ENCODE measurements around the gene GAGE12J. TPM values are rescaled to one million over a fixed set of nuclear protein-coding genes. Genes with fewer than 3 reads are reported as not detected.
"Not testable (repeated sequence)": the region's sequence is repeated elsewhere in the genome, so short reads cannot be mapped to it uniquely, and the experiment has no call there.

The GAGE12J gene
- total RNA-seq, 4 donors from 2014 or later = not detected

- TF ChIP-seq CTCF (IDR thresholded peaks at IDR 0.05) = no peak
- ATAC-seq (ENCODE audit: low FRiP score) (no peak), DNase-seq (ENCODE audit: low spot score) (no peak)
These were observed 29.2 kb upstream of the GAGE12J start for GRCh38 chrX:49292400-49293362.

DNA sequence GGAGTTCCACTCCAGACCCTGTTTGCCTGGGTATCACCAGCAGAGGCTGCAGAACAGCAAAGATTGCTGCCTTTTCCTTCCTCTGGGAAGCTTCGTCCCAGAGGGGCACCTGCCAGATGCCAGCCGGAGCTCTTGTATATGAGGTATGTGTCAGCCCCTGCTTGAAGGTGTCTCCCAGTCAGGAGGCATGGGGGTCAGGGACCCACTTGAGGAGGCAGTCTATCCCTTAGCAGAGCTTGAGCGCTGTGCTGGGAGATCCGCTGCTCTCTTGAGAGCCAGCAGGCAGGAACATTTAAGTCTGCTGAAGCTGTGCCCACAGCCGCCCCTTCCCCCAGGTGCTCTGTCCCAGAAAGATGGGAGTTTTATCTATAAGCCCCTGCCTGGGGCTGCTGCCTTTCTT lies 22.5 kb upstream of the GAGE12J start:
- ATAC-seq (ENCODE audit: low FRiP score) = not testable (repeated sequence)

GRCh38 chrX:49300703-49301102 lies 21.1 kb upstream of the GAGE12J start:
- ATAC-seq (ENCODE audit: low FRiP score) (no peak), DNase-seq (ENCODE audit: low spot score) (no peak)
- TF ChIP-seq CTCF (IDR thresholded peaks at IDR 0.05) = no peak

More for the DNA sequence above, 22.5 kb upstream of the GAGE12J start:
- DNase-seq (ENCODE audit: low spot score) = not testable (repeated sequence)

GRCh38 chrX:49303346-49303745 lies 18.5 kb upstream of the GAGE12J start, which contains the start of gene GAGE10:
GAGE10 (plus strand) TSS chrX:49303646; CDS start chrX:49304860, 1,214 bp downstream.
- ATAC-seq (ENCODE audit: low FRiP score) = peak; percentile 19
- TF ChIP-seq CTCF (IDR thresholded peaks at IDR 0.05) = no peak
- no peak for DNase-seq (ENCODE audit: low spot score)

DNA sequence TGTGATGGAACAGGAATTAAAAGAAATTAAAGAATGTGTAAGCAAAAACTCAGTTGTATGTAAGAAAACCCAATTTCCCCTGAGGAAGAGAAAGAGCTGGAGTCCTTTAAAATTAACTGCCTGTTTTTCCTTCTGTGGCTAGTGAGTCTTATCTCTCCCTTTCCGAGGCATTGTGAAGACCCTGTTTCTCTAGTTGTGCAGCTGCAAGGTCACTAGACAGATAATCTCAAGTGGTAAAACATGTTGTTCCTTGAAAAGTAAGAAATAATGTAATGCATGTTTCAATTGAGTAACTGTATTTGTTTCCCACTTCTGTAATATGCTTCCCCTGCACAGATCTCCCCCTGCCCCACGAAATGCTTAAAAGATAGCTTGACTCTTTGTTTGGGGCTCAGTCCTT lies 14.1 kb upstream of the GAGE12J start:
- not testable (repeated sequence) for DNase-seq (ENCODE audit: low spot score); ATAC-seq (ENCODE audit: low FRiP score)

DNA sequence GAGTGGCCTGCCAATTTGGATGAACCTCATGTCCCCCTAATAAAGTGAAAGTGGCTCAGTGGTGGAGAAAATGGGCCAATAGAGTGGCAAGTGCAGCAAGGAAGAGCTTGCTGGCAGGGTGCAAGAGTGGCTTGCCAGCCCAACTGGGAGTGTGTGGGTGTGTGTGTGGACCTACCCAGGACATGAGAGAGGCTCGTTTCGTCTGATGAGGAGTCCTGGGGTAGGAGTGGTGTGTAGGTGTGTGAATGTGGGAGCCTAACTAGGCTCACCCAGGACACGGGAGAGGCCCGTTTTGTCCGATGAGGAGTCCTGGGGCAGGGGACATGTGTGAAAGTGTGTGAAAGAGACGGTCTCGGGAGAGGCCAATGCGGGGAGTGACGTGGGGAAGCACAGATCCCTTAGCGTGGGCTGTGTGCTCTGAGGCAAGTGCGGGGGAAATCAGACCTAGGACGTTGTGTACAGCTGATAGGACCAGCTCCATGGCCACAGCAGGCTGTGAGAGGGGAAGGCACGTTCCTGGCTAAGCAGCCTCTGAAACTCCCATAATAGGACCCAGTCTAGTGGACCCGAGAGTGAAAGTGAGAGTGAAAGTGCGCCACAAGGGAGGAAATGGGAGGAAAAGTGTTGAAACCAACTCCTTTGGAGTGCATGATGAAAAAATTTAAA lies 13.1 kb upstream of the GAGE12J start:
- DNase-seq (ENCODE audit: low spot score) (no peak), ATAC-seq (ENCODE audit: low FRiP score) (no peak)
- TF ChIP-seq CTCF (IDR thresholded peaks at IDR 0.05) = no peak

DNA sequence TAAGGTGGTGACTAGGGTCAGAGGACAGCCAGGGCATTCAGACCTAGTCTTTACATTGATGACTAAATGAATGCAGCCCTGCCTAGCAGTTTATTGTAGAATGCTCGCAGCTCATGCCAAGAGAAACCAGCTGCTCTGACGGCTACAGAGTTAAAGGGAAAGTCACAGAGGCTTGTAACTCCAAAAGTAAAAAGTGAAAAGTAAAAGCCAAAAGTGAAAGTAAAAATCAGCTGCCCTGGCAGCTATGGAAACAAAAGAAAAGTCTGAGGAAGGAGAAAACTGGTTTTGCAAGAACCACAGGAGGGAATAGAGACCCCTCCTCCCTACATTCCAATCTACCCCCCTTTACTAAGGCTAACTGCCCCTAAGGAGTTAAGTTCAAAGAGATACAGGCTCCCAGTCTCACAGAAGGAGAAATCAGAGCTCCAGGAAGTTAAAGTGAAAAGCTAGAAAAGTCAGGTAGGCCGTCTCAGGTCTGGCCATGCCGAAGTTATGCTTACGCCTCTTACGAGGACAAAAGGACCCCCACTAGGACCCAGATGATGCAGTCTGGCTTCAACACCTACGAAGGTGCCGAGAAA lies 12.3 kb upstream of the GAGE12J start:
- no peak for TF ChIP-seq CTCF (IDR thresholded peaks at IDR 0.05)
- DNase-seq (ENCODE audit: low spot score) = no peak
- no peak for ATAC-seq (ENCODE audit: low FRiP score)
